Measurements from ENCODE around the gene PES1.

- TF ChIP-seq POLR2A (IDR thresholded peaks at IDR 0.05): no peak
- no peak for TF ChIP-seq CTCF (IDR thresholded peaks at IDR 0.05)
Measured at GRCh38 chr22:30564761-30565119, 27.0 kb downstream of the PES1 start.

Data from testis (tissue), 2 donors.